GM19351 (cell line): ENCODE data around the gene ADGRB3.
"Not testable (repeated sequence)": the region's sequence is repeated elsewhere in the genome, so short reads cannot be mapped to it uniquely, and the experiment has no call there.

Source experiments
- ATAC-seq: cut with Tn5 transposase; IDR thresholded peaks from one replicate; pipeline ENCODE4 v1.9.1; 2021; ENCODE audit warnings: mild to moderate bottlenecking, moderate library complexity; ENCODE audit not compliant: unreplicated experiment

Gene ADGRB3

GRCh38 chr6:69391106-69391505, 756.0 kb downstream of the ADGRB3 start:
- no peak for ATAC-seq

DNA sequence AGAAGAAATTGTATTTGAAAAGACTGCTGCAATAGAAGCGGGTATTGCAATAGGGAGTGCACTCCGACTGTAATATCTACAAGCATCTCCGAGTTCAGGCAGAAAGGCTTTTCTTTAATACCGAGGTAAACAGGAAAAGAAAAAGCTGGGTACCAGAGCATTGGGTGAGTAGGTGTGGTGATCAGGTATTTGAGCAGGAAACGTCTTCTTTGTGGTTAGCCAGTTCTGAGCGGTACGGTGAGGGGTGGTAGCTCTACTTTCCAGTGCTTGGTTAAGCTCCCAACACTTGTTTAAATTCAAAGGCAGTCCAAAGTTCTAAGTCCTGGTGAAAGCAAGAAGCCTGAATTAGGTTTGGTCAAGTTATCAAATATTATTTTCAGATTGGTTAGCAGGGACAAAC, 757.7 kb downstream of the ADGRB3 start:
- ATAC-seq, result no peak

DNA sequence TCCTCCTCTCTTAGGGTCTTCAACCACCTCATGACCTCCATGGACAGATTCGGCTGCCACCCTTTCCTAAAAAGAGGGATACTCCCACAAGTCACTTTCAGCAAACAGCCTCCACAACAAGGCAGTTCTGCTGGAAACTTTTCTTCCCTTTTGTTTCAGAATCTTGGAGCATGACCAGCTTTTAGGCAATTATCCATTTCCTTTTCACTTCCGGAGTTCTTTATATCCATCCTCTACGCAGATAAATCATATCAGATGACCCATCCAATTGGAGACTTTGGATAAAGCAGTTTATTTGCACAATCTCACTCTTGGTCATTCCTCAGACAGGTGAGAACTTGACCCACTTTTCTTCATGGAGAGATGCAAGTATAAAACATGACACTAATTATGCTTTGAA, 763.2 kb downstream of the ADGRB3 start:
- ATAC-seq, result no peak

- no peak for ATAC-seq
Measured at GRCh38 chr6:69398729-69399128, 763.6 kb downstream of the ADGRB3 start.

DNA sequence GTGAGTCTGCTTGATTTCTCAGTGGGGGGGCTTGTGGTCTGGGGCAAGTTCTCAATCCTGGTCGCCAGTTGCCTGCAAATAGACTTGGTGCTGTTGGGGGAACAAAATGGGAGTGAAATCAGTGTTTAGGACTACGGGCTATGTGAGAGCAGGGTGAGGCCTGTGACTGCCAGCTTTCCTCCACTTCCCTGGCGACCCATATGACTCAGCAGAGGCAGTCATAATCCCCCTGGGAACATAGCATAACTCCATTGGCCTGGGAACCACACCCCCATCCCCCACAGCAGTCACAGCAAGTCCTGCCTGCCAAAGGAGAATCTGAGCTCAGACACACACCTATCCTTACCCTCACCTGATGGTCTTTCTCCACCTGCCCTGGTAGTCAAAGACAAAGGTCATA, 773.8 kb downstream of the ADGRB3 start:
- ATAC-seq, result no peak

- ATAC-seq, result no peak
Measured at GRCh38 chr6:69416776-69417175, 781.7 kb downstream of the ADGRB3 start.

DNA sequence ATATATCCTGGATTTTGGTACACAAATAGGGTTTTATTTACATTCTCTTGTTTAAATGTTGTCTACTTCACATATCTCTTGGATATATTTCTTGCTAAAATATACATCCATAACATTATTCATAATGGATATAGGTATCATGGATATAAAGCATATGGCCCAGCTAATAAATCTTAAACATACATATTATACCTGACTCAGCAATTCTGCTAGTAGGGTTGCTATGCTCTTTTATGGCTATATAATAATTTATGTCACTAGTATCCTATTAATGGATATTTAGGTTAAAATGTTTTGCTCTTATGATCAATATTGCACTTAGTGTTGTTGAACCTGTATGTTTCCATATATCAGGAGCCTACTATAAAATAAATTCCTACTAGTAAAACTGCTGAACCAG, 786.2 kb downstream of the ADGRB3 start:
- no peak for ATAC-seq

DNA sequence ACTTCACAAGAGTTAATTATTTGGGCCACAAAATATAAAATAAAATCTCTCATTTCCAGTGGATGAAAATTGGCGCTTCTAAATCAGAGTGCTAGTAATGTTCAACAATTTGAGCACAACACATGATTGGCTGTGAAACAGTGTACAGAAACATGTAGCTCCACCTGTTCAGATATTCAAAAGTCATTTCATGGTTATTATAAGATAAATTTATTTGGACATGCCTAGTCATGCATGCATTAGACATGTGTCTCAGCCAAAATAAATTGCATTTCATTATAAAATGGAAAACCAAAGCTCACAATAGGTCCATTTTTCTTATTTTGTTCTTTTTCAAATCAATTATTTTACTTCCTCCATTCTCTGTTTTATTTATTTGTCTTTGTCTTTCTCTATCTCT, 786.9 kb downstream of the ADGRB3 start:
- no peak for ATAC-seq

- no peak for ATAC-seq
Measured at GRCh38 chr6:69422475-69422874, 787.4 kb downstream of the ADGRB3 start.

DNA sequence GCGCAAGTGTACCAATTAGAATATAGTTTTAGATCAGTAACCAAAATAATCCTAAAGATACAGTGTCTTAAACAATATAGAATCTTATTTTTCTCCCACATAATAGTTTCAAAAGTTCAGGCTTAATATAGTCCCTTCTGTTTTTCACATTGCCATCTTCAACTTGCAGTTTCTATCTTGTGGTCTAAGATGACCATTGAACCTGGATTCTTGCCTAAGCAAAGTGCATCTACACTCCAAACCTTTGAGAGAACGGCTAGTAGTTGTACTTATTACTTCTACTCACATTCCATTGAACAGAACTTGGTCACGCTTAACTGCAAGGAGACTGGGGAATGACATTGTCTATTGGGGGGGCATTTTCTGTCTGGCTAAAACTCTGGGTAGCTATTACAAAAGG, 788.7 kb downstream of the ADGRB3 start:
- ATAC-seq, result no peak

DNA sequence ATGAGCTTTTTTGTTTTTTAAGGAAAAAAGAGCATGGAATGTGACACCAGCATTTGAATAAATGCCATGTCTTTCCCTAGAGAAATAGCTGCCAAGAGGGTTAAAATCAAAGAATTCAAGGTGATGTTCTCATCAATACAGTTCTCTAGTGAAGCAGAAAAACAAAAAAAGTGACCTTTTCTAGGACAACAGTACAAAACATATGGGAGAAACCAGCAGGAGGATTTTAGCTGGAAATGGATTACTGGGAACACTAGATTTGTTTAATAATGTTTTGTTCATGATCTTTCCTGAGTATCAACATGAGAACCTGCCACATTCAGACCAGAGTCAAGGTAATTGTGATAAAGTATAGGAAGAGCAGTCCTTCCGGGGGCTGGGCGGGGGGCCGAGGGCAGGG, 789.5 kb downstream of the ADGRB3 start:
- no peak for ATAC-seq

DNA sequence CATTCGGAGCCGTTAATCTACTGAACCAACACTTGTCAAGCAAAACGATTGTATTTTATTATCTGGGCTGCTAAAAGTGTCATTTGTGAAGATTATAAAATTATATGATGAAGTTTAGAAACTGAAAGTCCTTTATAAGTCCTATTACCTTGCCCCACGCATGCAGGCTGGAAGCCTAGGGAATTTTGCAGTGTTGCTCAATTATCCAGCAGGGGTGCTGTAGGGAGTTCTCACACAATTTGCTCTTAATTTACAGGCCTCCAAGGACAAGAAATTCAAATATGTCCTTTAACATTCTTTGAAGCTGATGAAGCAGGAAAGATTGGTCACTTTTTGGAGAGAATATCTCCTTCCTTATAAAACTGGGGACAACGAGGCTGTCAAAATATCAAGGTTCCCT, 792.8 kb downstream of the ADGRB3 start:
- ATAC-seq, result no peak

DNA sequence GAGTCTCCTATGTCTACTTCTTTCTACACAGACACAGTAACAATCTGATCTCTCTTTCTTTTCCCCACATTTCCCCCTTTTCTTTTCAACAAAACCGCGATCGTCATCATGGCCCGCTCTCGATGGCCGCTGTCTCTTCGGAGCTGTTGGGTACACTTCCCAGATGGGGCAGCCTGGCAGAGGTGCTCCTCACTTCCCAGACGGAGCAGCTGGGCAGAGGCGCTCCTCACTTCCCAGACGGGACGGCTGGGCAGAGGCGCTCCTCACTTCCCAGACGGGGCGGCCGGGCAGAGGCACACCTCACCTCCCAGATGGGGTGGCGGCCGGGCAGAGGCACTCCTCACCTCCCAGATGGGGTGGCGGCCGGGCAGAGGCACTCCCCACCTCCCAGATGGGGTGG, 797.1 kb downstream of the ADGRB3 start:
- ATAC-seq, result not testable (repeated sequence)

DNA sequence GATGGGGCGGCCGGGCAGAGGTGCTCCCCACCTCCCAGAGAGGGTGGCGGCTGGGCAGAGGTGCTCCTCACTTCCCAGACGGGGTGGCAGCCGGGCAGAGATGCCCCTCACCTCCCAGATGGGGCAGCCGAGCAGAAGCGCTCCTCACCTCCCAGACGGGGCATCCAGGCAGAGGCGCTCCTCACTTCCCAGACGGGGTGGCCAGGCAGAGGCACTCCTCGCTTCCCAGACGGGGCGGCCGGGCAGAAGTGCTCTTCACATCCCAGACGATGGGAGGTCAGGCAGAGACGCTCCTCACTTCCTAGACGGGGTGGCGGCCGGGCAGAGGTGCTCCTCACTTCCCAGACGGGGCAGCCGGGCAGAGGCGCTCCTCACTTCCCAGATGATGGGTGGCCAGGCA, 798.0 kb downstream of the ADGRB3 start:
- ATAC-seq, result not testable (repeated sequence)

- no peak for ATAC-seq
Measured at GRCh38 chr6:69438113-69438512, 803.0 kb downstream of the ADGRB3 start.
